PC-9 (cell line): ENCODE data around the gene DGKG.

ENCODE experiments used
- EZH2 ChIP-seq: fragments of 200-600 bp; sonication (generic); IDR thresholded peaks from 2 replicates; pipeline ENCODE4 v1.8.0; 2017; ENCODE audit warnings: antibody characterized with exemption, low read depth
- TF ChIP-seq, protein P1 (sequence below): fragments of 200-600 bp; sonication (generic); conservative IDR thresholded peaks from 2 replicates; pipeline ENCODE4 v1.6.1; 2017; ENCODE audit warnings: mixed run types, antibody characterized with exemption, mild to moderate bottlenecking, moderate library complexity

DNA sequence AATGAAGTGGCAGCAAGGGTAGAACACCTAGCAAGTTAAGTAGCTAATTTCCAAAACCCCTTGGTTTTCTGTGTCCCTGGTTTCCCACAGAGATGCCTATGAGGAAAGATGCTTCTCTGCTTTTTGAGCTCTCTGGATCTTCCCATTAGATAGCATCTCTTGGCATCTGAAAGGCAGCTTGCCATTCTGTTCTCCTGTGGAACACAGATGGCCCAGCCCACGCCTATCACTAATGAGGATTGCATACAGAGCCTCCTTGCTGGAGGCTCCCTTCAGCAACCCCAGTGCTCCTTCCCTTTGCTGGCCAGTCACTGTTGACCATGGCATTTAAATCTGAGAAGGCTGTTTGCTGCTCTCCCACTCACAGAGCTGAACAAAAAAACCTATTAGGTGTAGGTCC is 218.8 kb downstream of the DGKG start:
- TF ChIP-seq EZH2: no peak
- TF ChIP-seq, protein P1, sequence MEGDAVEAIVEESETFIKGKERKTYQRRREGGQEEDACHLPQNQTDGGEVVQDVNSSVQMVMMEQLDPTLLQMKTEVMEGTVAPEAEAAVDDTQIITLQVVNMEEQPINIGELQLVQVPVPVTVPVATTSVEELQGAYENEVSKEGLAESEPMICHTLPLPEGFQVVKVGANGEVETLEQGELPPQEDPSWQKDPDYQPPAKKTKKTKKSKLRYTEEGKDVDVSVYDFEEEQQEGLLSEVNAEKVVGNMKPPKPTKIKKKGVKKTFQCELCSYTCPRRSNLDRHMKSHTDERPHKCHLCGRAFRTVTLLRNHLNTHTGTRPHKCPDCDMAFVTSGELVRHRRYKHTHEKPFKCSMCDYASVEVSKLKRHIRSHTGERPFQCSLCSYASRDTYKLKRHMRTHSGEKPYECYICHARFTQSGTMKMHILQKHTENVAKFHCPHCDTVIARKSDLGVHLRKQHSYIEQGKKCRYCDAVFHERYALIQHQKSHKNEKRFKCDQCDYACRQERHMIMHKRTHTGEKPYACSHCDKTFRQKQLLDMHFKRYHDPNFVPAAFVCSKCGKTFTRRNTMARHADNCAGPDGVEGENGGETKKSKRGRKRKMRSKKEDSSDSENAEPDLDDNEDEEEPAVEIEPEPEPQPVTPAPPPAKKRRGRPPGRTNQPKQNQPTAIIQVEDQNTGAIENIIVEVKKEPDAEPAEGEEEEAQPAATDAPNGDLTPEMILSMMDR: no peak
